ENCODE results near the gene TCAIM. TPM values are rescaled to one million over a fixed set of nuclear protein-coding genes. Genes with fewer than 3 reads are reported as not detected.
"Not testable (repeated sequence)": the region's sequence is repeated elsewhere in the genome, so short reads cannot be mapped to it uniquely, and the experiment has no call there.

Gene TCAIM
- total RNA-seq, 1 donor from 2014 or later, result 18.4 TPM

DNA sequence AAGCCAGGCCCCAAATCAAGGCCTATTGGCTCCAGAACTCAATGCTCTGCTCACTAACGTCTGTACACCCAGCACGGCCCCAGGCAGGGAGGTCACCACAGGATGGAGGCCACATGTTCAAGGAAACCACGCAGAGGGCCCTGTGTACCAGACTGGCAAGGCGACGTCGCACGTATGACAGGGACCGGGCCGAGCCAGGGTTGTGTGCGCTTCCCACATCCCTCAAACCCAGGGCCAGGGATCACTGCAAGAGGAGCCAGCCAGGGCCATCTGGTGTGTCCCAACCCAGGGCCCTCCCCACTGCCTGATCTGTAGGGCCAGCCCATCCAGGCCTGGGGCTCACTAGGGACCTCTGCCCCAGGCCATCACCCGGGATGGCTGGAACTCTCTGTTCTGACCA, 76.9 kb downstream of the TCAIM start:
- no peak for DNase-seq

DNA sequence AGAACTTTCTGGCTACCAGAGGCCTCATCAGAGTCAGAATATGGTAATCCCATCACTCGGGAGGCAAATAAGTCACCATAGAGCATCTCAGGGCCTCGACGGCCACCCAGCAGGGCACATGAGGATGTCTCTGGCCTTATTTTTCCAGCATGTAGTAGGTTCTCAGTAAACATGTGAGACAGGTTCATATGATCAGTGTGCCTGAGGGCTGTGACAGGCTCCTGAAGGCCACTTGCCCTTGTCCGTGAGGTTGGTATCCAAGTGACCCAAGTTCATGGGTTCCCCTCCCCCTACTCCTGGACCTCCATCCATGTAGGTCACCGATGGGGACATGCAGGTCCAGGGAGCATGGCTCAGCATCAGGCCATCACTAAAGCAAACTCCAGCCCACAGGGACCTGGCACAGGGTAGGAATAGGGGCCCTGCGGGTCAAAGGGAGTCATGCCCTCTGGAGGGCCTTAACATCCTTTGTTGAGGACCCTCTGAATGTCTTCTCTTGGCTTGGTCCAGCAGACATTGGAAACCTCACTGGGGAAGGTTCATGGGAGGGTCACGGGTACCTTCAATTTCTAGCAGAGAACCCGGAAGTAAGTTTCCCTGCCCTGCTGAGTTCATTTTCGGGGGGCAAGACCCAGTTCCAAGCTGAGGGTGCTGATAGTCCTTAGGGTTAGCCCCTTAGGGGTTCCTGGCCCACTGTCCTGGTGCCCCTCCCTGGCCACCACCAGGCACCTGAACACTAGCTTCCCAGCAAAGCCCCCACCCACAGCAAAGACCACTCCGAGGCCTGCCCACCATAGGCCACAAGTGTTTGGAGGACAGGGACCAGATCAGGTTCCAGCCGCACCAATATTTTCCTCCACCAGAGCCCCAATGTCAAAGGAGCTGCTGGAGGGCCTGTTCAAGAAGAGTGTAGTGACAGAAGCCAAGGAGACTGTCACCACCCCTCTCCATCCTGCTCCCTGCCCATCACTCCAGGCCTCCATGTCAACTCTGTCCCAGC, 77.8 kb downstream of the TCAIM start:
- no peak for DNase-seq

DNA sequence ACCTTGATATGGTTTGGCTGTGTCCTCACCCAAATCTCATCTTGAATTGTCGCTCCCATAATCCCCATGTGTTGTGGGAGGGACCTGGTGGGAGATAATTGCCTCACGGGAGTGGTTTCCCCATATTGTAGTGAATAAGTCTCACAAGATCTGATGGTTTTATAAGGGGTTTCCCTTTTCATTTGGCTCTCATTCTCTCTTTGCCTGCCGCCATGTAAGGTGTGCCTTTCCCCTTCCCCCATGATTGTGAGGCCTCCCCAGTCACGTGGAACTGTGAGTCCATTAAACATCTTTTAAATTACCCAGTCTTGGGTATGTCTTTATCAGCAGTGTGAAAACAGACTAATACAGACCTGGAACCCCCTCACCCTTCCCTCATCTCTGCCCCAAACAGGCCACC, 79.6 kb downstream of the TCAIM start:
- not testable (repeated sequence) for DNase-seq

DNA sequence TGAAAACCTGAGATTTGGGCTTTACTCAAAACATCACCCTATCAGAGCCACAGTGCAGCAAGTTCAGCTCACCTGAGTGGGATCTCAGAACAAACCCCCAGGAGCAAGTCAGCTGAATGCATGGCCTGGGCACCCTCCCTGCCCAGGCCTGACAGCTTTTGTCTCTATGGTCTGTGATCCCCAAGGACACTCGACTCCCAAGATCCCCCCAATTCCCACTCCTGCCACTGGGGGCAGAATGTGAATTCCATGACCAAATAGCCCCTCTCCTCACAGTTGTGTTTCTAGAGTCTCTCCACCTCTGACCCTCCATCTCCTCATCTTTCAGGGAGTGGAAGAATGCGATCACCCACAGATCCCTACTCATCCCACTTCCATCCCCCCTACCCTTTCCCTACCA, 80.0 kb downstream of the TCAIM start:
- DNase-seq, result no peak

DNA sequence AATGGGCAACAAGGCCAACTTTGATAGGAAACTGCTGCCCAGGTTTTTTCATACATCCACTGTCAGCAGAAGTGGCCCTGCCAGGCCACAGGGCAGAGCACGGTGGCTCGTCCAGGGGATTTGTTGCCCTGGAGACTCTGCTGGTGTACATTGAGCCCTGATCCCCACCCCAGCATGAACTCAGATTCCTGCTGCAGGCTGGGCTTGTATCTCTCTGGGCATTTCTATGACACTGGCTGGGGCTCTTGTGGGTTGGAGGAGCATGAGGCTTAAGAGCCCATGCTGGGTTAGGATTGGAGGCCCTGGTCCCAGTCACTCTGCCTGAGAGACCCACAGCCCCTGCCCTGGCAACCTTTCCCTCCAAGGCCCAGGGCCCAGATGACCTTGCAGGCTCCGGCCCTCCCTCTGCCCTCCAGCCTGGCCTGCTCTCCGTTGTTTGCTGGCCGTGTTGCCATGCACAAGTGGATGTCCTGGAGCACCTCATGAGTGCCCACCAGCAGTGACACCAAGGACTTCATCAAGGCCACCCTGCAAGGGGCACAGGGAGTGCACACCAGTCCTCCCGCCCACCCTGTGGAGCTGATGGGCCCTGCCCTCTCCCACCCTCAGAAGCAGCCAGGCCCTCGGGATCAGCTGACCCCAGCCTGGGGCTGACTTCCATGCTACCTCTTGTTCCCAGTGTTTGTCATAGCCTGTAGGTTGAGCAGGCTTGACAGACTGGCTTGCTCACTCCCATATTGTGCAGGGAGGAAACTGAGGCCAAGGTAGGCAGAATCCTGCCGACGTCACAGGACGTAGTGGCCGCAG, 80.8 kb downstream of the TCAIM start:
- DNase-seq, result no peak

DNA sequence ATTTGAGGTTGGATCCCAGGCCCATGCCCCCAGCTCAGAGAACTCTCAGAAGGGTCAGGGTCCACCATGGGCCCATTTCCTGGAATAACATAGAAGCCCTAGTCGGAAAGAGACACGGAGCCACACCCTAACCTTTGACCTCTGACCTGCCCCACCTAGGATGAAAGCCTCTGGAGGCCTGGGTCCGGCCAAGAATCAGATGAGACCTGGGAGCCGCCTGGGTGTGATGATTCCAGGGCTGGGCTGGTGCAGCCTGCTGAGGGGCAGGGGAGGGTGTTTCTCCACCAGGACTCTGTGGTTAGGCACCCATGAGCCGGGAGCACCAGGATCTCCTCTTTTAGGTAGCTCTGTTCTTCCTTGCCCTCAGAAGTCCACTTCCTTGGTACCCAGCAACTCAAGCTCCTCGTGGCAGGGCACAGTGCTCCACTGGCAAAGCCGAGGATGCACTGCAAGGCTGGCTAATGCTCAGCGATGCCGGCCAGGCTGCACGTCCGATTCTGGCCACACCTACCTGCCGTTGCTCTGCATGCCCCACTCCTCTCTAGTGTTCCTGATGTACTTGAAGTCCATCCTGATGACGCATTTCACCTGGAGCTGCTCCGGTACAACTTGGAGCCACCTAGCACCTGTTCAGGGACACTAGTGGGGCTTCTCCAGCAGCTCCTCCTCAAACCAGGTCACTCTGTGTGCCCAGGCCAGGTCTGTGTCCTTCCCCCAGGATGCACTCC, 81.5 kb downstream of the TCAIM start:
- no peak for DNase-seq

DNA sequence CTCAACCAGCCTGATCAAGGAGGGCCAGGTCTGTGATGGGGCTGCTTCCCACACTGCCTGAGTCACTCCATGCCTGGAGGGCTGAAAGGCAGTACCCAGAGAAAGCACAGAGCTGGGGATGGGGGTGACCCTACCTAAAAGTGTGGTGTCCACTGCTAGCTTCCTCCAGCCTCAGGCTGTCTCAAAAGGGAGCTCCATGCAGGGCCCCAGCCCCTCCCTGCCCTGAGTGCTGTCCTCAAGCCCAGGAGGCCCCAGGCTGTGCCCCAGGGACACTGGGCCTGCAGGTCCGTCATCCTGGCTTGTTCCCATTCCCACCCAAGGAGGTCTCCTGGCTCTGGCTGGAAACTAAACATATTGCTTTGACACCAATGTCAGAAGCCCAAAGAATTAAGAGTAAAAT, 82.1 kb downstream of the TCAIM start:
- DNase-seq, result no peak

DNA sequence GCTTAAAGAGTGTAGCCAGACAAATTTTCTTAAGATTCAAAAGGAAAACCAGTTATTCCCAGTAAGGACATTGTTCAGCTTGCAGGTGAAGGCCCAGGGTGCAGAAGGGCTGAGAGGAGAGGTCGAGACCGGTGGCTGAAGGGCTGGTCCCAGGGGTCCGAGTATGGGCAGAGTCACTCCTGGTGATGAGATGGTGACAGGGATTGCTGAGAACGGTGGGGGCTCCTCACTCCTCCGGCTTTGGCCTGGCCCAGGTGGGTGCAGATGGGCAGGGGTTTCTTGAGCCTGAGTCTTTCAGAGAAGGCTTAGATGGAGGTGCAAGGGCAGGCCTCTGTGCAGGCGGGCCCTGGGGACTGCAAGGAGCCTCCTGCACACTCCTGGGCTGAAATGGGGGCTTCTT, 82.7 kb downstream of the TCAIM start:
- DNase-seq, result no peak

DNA sequence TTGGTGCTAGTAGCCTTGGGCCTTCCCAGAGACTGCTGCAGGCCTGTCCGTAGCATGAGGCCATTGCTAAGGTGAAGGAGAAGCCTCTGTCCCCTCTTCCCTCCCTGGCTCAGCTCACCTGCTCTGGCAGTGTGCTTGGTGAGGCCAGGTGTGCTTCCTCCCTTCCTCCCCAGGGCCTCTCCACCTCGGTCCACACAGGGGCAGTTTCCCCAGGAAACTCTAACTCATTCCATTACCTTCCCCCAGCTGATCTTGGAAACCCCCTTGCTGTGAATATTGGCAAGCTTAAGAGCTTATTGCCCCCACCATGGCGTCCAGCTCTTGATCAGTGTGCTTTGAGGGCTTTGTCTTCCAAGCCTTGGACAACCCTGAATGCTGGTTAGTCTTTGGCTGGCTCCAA, 86.2 kb downstream of the TCAIM start:
- DNase-seq, result no peak

DNA sequence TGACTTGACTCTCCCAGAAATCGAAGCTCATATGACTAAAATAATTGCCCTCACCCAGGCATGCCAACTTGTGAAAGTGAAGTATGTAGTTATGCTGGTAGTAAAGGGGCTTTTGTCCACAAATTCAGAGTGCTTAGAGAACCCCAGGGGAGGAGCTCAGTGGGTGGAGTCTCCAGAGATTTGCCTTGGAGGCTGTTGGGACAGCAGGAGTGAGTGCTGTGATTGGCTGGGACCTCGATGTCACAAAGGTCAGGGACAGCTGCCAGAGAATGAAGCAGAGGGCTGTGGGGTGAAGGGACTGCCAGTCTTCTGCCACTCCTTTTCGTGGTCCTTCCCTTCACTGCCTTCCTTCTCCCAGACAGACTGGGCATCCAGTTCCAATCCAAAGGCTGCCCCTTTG, 89.1 kb downstream of the TCAIM start:
- DNase-seq, result no peak

DNA sequence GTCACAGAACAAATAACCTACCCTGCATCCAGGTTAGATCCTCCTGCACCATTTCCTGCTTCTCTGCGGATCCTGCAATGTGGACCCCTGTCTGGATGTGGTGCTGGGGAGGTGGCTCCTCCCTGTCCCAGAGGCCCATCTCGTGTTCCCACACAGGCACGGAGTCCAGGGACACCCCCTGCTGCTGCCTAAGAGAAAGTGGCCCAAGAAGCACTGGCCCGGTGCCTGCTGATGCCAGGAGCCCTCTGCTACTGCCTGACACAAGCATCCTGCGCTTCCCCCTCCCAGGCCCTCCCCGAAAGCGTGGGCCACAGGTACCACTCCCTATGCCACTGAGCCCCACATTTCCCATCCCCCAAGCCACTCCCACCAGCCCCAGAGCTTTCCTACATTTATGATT, 90.3 kb downstream of the TCAIM start:
- DNase-seq, result no peak

DNA sequence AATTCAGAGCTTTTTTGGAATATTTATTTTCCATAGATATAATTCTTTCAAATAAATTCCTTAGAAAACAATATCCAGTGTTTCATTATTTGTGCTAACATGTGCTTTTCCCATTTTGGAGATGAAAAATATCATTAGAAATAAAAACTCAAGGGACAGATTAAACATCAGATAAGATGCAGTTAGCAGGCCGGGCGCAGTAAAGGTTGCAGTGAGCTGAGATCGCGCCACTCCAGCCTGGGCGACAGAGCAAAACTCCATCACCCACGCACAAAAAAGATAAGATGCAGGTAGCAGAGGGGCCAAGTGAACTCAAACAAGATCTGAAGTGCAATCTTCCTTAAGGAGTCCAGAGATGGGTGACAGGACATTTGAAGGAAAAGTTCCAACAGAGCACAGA, 90.9 kb downstream of the TCAIM start:
- no peak for DNase-seq

DNA sequence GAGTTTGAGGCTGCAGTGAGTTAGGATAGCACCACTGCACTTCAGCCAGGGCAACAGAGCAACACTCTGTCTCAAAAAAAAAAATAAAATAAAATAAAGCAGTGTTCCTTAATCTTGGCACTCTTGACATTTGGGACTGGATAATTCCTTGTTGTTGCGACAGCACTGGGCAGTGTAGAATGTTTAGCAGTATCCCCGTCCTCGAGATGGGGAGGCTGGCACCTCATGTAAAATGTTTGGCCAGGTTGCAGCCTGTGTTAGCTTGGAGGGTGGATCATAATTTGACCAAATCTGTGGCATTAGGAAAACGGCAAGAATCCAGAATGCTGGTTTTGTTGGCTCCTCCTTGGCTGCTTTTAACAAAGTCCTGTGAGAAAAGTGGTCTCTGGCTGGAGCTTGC, 91.9 kb downstream of the TCAIM start:
- DNase-seq, result no peak

DNA sequence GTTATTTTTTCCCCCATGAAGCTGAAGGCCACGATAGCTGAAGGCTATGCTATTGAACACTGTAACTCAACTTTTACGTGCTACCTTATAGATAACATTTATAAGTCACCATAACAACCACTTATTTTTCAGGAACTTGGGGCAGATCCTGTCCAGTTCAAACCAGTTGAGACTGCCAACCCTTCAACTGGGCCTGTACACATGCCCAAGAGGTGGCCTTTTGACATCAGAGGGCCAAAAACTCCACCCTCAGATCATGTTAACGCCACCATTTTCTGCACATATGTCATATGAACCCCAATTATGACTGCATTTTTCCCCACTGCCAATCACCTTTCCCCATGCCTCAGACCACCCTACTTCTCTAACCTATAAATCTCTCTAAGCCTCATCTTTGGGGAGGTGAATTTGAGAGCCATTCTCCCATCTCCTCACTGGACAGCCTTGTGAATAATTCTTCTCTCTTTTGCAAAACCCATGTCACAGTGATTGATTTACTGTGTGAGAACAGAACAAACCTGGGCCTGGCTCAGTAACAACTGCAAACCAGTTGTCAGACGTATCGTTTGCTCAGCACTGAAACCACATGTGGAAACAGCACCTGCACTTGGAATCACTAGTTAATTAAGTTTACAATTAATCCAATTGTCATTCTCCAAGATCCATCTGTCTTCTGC, 96.4 kb downstream of the TCAIM start:
- no peak for DNase-seq

DNA sequence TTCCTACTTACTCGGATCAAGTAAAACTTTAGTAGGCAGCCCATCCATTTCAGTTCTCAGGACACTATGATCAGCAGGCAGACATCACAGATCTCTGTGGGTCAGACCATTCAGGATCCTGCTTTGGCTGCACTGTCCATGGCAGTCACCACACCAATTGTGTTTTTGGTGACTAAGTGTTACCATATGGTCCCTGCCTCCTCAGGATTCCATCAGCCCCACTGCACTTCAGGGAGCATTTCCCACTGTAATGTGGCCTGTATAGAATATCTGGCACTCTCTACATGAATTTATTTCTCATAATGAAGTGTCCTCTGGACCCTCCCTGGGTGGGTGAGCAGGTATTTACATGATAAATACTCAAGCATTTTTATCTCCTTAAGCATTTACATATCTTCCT, 97.6 kb downstream of the TCAIM start:
- no peak for DNase-seq

DNA sequence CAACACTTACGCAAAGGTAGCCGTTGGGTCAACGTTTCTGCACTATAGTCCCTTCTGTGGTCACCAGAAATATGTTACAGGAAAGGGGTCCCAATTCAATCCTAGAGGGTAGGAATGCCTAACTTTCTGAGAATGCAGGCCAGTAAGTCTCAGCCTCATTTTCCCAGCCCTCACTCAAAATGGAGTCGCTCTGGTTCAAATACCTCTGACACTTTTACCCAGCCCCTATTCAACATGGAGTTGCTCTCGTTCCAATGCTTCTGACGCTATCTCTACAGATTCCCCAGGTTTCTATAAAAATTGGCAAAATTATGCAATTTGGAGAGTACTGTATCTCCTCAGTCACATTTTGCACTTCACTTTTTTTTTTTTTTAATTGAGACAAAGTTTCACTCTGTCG, 99.2 kb downstream of the TCAIM start:
- DNase-seq, result no peak

DNA sequence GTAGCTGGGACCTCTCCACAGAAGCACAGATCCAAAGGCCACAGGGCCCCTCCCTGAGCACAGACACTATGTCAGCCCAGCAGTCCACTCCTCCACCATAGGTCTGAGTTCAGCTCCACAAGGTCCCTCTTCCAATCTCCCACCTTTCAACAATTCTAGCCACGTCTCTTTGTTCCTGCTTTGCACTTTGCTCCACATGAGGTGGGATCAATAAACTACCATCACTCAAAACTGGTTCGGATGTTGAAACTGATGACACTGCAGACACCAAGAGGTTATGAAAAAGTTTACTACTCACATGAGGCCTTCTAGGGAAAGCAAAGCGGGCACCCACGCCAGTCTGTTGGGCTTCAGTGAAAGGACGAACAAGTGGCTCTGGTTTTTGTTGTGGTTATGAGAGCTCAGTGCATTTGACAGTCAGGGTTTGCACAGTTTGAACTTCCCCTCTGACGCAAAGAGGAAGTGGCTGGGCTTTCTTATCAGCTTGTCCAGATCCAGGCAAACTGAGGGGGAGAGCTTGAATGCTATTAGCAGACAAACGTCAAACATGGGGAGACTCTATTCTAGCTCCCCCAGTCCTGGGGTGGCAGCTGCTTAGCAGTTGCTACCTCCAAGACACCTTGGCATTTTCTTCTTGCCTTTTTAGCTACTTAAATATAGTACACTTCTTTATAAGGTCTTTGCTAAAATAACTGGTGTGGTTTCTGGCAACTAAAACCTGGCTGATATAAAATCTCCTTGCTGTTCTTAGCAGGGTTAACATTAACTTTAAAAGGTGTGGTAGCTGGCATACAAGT, 101.1 kb downstream of the TCAIM start:
- DNase-seq, result peak; percentile 24

DNA sequence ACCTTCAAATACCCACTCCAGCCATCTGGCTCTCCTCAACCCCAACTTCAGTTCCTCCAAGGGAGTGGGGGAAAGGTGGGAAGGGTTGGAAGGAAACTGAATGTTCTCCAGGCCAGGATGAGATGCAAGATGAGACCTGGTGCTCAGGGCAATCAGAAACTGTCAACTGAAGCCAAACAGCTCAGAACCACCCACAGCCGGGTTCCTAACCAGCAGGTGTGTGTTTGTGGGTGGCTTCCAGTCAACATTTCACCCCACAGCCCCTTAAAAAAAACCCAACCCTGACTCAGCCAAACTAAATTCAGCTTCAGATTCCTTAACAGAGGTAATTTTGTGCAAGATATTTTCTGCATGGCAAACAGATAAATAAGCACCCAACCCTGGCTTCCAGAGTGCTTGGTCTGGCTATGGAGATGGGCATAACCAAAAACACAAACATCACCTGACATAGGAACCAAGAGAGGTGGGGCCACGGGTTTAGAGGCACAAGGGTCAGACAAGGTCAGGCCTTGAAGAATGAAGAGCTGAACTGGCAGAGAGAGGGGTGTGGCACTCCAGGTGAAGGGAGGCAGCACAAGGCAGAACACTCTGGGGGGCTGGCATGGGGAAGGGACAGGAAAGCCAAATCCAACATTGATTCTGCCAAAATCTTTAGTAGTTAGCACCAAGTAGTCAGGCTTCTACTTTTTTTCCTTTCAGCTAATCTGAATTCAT, 104.2 kb downstream of the TCAIM start:
- no peak for DNase-seq

DNA sequence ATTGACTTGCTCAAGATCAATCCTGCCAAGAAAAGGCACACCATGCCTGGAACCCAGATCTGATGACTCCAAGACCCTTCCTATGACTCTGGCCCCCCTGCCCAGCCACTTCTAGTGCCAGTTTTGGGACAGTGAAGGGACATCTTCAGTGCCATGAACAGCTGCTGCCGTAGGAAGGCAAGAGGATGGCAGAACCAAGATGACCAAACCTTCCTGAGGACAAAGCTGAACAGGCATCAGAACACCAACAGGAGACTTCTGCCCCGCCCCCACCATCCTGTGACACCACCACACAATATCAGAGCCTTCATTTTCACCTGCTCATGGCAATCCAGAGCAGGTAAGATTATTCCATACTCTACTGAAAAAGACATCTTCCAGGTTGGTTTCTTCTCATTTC, 105.9 kb downstream of the TCAIM start:
- no peak for DNase-seq

DNA sequence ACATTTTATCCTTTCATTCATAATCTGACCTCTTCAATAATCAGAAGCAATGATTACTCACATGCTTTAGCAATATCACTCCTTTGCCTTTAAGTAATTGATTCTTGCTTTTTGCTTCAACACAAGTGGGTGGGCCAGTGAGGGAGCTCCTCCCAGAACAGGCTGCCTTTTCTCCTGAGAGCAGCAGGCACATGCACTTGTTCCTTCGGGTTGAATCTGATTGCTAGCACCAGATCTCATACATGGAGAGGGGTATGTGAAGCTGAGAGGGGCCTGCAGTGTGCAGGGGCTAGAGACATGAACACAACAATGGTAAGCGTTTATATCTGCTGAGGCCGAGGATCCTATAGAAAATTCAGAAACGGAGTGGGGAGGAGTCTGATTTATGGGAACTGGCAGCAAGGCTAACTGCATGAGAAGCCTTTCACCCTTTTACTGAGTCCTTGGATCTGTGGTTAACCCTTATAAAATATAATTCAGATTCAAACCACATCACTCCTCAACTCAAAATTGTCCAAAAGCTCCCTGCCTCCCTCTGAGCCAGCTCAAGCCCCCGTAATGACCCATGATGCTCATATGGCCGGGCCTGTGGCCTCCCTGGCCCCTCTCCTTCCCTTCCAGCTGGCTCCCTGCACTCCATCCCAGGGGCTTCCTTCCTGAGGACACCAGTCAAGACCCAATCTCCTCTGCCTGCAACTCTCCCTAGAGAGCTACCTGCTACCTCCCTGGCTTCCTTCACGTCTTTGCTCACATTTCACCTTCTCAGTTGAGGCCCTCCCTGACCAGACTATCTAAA, 106.5 kb downstream of the TCAIM start:
- no peak for DNase-seq

Measured in skin of body (tissue), 2 donors.